GM18520 (cell line): Measurements from ENCODE around the gene IL17C.
"Not testable (repeated sequence)": the region's sequence is repeated elsewhere in the genome, so short reads cannot be mapped to it uniquely, and the experiment has no call there.

Experiments used
- ATAC-seq: cut with Tn5 transposase; IDR thresholded peaks from one replicate; pipeline ENCODE4 v1.9.1; 2021; ENCODE audit not compliant: unreplicated experiment

IL17C gene

GRCh38 chr16:88657371-88657770, 19.0 kb downstream of the IL17C start:
- no peak for ATAC-seq

GRCh38 chr16:88658714-88659113, 20.3 kb downstream of the IL17C start:
- no peak for ATAC-seq

- no peak for ATAC-seq
These were observed 20.8 kb downstream of the IL17C start for GRCh38 chr16:88659160-88659559.

- ATAC-seq: no peak
These were observed 23.1 kb downstream of the IL17C start for GRCh38 chr16:88661468-88661867.

GRCh38 chr16:88662222-88662842, 24.0 kb downstream of the IL17C start:
- peak; percentile 1 for ATAC-seq

GRCh38 chr16:88662843-88663606, 24.7 kb downstream of the IL17C start, which contains the start of gene MVD:
MVD (minus strand) TSS chr16:88663091; CDS start chr16:88663080, 11 bp downstream.
- ATAC-seq: peak; percentile 93

- ATAC-seq: no peak
These were observed 26.8 kb downstream of the IL17C start for GRCh38 chr16:88665148-88665547.

GRCh38 chr16:88665570-88665969, 27.2 kb downstream of the IL17C start:
- no peak for ATAC-seq

GRCh38 chr16:88667461-88667860, 29.1 kb downstream of the IL17C start:
- no peak for ATAC-seq

- ATAC-seq: not testable (repeated sequence)
These were observed 31.1 kb downstream of the IL17C start for GRCh38 chr16:88669493-88669892.

GRCh38 chr16:88669980-88670379, 31.6 kb downstream of the IL17C start:
- ATAC-seq: no peak

- no peak for ATAC-seq
These were observed 33.4 kb downstream of the IL17C start for GRCh38 chr16:88671806-88672205.

- no peak for ATAC-seq
These were observed 34.4 kb downstream of the IL17C start for GRCh38 chr16:88672776-88673175.

GRCh38 chr16:88673716-88674379, 35.5 kb downstream of the IL17C start:
- no peak for ATAC-seq

- ATAC-seq: no peak
These were observed 38.3 kb downstream of the IL17C start for GRCh38 chr16:88676502-88677242.

- no peak for ATAC-seq
These were observed 39.3 kb downstream of the IL17C start for GRCh38 chr16:88677721-88678120.

- ATAC-seq: no peak
These were observed 40.0 kb downstream of the IL17C start for GRCh38 chr16:88678224-88678979.

- ATAC-seq: no peak
These were observed 42.2 kb downstream of the IL17C start for GRCh38 chr16:88680554-88681083.

GRCh38 chr16:88681084-88681680, 42.8 kb downstream of the IL17C start:
- ATAC-seq: no peak
